Uterus (tissue), 2 donors: ENCODE data around the gene S1PR4.

Source experiments
- CTCF ChIP-seq, 4 experiments: fragments of 200-600 bp in 2 of 4; fragments of 450-650 bp in 2 of 4; sonication (generic) in 2 of 4; IDR thresholded peaks; one replicate each; pipeline ENCODE4 v1.5.1; 2016 to 2019; ENCODE audit warnings: antibody characterized with exemption in 4 of 4, mild to moderate bottlenecking in 2 of 4, moderate library complexity in 1 of 4
- POLR2A ChIP-seq, 2 donors: fragments of 450-650 bp; IDR thresholded peaks; one replicate each; pipeline ENCODE4 v1.6.1; 2016; ENCODE audit warnings: antibody characterized with exemption in 2 of 2, mild to moderate bottlenecking in 1 of 2, moderate library complexity in 1 of 2

GRCh38 chr19:3146677-3147100, 31.9 kb upstream of the S1PR4 start:
- TF ChIP-seq CTCF (IDR thresholded peaks at IDR 0.05) = peak; percentile 17 to 46 (median 36)
- no peak for TF ChIP-seq POLR2A (IDR thresholded peaks at IDR 0.05)
